Ishikawa (cell line): ENCODE data around the gene ADTRP.

Experiments used
- CEBPB ChIP-seq: IDR thresholded peaks from 2 replicates; pipeline ENCODE4 v1.6.1; 2012
- CREB1 ChIP-seq: IDR thresholded peaks from 2 replicates; pipeline ENCODE4 v1.6.1; 2012; ENCODE audit warnings: low read depth
- EGR1 ChIP-seq: IDR thresholded peaks from 2 replicates; pipeline ENCODE4 v1.6.1; 2012
- EP300 ChIP-seq: IDR thresholded peaks from 2 replicates; pipeline ENCODE4 v1.6.1; 2012; ENCODE audit warnings: borderline replicate concordance
- FOXM1 ChIP-seq: IDR thresholded peaks from 2 replicates; pipeline ENCODE4 v1.6.1; 2012; ENCODE audit warnings: low read depth, borderline replicate concordance
- MAX ChIP-seq: IDR thresholded peaks from 2 replicates; pipeline ENCODE4 v1.6.1; 2012
- NFIC ChIP-seq: IDR thresholded peaks from 2 replicates; pipeline ENCODE4 v1.6.1; 2012
- RAD21 ChIP-seq: IDR thresholded peaks from 2 replicates; pipeline ENCODE4 v1.6.1; 2012; ENCODE audit warnings: low read depth
- REST ChIP-seq: IDR thresholded peaks from 2 replicates; pipeline ENCODE4 v1.6.1; 2012; ENCODE audit warnings: low read depth, mild to moderate bottlenecking
- TAF1 ChIP-seq: IDR thresholded peaks from 2 replicates; pipeline ENCODE4 v1.6.1; 2012; ENCODE audit warnings: low read depth, mild to moderate bottlenecking
- TCF12 ChIP-seq: IDR thresholded peaks from 2 replicates; pipeline ENCODE4 v1.6.1; 2012; ENCODE audit warnings: low read depth
- TEAD4 ChIP-seq: IDR thresholded peaks from 2 replicates; pipeline ENCODE4 v1.6.1; 2012
- USF1 ChIP-seq: IDR thresholded peaks from 2 replicates; pipeline ENCODE4 v1.6.1; 2012
- YY1 ChIP-seq: IDR thresholded peaks from 2 replicates; pipeline ENCODE4 v1.6.1; 2012; ENCODE audit warnings: low read depth
- ZBTB7A ChIP-seq: IDR thresholded peaks from 2 replicates; pipeline ENCODE4 v1.6.1; 2012; ENCODE audit warnings: low read depth

The ADTRP gene

GRCh38 chr6:11684901-11685480 lies 93.6 kb downstream of the ADTRP start:
- TF ChIP-seq TCF12 (no peak), RAD21 (no peak), TAF1 (no peak), USF1 (no peak), EGR1 (no peak), YY1 (no peak), CREB1 (no peak), CEBPB (no peak), REST (no peak), TEAD4 (no peak), FOXM1 (no peak), NFIC (no peak), ZBTB7A (no peak), EP300 (no peak), MAX (no peak)

GRCh38 chr6:11683871-11684270 lies 94.7 kb downstream of the ADTRP start:
- TF ChIP-seq FOXM1 (no peak), TEAD4 (no peak), TCF12 (no peak), RAD21 (no peak), CREB1 (no peak), MAX (no peak)

GRCh38 chr6:11682561-11682975 lies 96.0 kb downstream of the ADTRP start:
- TF ChIP-seq USF1 (no peak), REST (no peak), YY1 (no peak), EGR1 (no peak), CREB1 (no peak), TAF1 (no peak), TEAD4 (no peak)

- no peak for TF ChIP-seq NFIC
- no peak for TF ChIP-seq FOXM1
- no peak for TF ChIP-seq TCF12
- no peak for TF ChIP-seq RAD21
- TF ChIP-seq USF1, result no peak
- no peak for TF ChIP-seq ZBTB7A
These were observed 96.8 kb downstream of the ADTRP start for GRCh38 chr6:11681770-11682169.

- TF ChIP-seq FOXM1, result no peak
- TF ChIP-seq TAF1, result no peak
- TF ChIP-seq USF1, result no peak
- TF ChIP-seq ZBTB7A, result no peak
These were observed 97.2 kb downstream of the ADTRP start for GRCh38 chr6:11681357-11681756.

- TF ChIP-seq TCF12 (no peak), CEBPB (no peak), FOXM1 (no peak), YY1 (no peak), REST (no peak)
These were observed 99.5 kb downstream of the ADTRP start for GRCh38 chr6:11679099-11679498.
